HG02798 (cell line): ENCODE measurements around the gene CDH5.

Source experiments
- ATAC-seq: cut with Tn5 transposase; IDR thresholded peaks from one replicate; pipeline ENCODE4 v1.9.1; 2021; ENCODE audit warnings: mild to moderate bottlenecking; ENCODE audit not compliant: unreplicated experiment, poor library complexity

CDH5 gene

GRCh38 chr16:66372078-66372897, 5.8 kb downstream of the CDH5 start:
- ATAC-seq: no peak

GRCh38 chr16:66372898-66373155, 6.3 kb downstream of the CDH5 start:
- no peak for ATAC-seq

- ATAC-seq: no peak
These were observed 7.2 kb downstream of the CDH5 start for GRCh38 chr16:66373667-66374066.

GRCh38 chr16:66374176-66374575, 7.7 kb downstream of the CDH5 start:
- no peak for ATAC-seq

GRCh38 chr16:66375451-66375850, 9.0 kb downstream of the CDH5 start:
- no peak for ATAC-seq

- no peak for ATAC-seq
These were observed 9.6 kb downstream of the CDH5 start for GRCh38 chr16:66376114-66376513.

GRCh38 chr16:66376577-66377305, 10.2 kb downstream of the CDH5 start:
- no peak for ATAC-seq

GRCh38 chr16:66377324-66377723, 10.8 kb downstream of the CDH5 start:
- no peak for ATAC-seq

- no peak for ATAC-seq
These were observed 12.5 kb downstream of the CDH5 start for GRCh38 chr16:66378741-66379570.

GRCh38 chr16:66379571-66379941, 13.1 kb downstream of the CDH5 start:
- no peak for ATAC-seq

- no peak for ATAC-seq
These were observed 13.9 kb downstream of the CDH5 start for GRCh38 chr16:66380421-66380820.

GRCh38 chr16:66381585-66382170, 15.2 kb downstream of the CDH5 start:
- ATAC-seq: no peak

- ATAC-seq: no peak
These were observed 15.9 kb downstream of the CDH5 start for GRCh38 chr16:66382171-66382965.

- no peak for ATAC-seq
These were observed 16.4 kb downstream of the CDH5 start for GRCh38 chr16:66382966-66383299.

GRCh38 chr16:66383551-66383950, 17.1 kb downstream of the CDH5 start:
- ATAC-seq: no peak

GRCh38 chr16:66385415-66385814, 18.9 kb downstream of the CDH5 start:
- ATAC-seq: no peak

GRCh38 chr16:66386629-66387622, 20.4 kb downstream of the CDH5 start:
- no peak for ATAC-seq

- no peak for ATAC-seq
These were observed 21.4 kb downstream of the CDH5 start for GRCh38 chr16:66387817-66388332.
